ENCODE data around the gene SSRP1. TPM values are rescaled to one million over a fixed set of nuclear protein-coding genes. Genes with fewer than 3 reads are reported as not detected.

SSRP1 gene
- total RNA-seq, 1 donor from 2014 or later: 110 TPM

DNA sequence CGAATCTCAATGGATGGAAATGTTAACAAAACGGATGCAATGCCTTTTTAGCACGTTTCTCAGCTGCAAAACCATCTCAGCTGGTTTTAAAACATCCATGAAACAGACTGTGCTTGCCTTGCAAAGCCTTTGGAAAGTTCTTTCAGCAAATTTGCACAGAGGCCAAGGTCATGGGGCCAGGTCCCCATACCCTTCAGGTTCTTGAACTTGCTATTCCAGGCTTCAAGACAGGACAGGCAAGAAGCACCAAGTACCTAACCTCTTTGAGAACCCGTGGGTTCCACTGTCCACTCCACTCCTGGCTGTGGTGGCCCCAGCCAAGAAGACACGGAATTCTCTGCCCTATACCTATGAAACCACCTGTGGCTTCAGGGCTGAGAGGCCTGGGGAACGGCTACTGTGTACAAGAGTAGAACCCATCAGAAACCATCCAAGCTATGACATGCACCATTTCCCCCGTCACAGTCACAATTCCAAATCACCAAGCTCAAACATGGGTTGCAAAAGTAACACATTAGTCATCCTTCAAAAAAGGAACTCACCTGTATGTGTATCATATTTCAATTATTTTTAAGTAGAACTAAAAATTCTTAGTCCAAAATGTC, 27.9 kb downstream of the SSRP1 start:
- Mint-ChIP-seq H3K27me3 (ENCODE audit: low read depth) (no peaks in the 10 kb centered on the region), H3K4me3 (no peak overlapping the region), H3K9me3 (no peaks in the 10 kb centered on the region), H3K4me1 (peaks cover 61% of the 10 kb centered on the region), H3K36me3 (peaks cover 30% of the 10 kb centered on the region), H3K27ac (peak overlapping the region; percentile 45)
- TF ChIP-seq, protein P1, sequence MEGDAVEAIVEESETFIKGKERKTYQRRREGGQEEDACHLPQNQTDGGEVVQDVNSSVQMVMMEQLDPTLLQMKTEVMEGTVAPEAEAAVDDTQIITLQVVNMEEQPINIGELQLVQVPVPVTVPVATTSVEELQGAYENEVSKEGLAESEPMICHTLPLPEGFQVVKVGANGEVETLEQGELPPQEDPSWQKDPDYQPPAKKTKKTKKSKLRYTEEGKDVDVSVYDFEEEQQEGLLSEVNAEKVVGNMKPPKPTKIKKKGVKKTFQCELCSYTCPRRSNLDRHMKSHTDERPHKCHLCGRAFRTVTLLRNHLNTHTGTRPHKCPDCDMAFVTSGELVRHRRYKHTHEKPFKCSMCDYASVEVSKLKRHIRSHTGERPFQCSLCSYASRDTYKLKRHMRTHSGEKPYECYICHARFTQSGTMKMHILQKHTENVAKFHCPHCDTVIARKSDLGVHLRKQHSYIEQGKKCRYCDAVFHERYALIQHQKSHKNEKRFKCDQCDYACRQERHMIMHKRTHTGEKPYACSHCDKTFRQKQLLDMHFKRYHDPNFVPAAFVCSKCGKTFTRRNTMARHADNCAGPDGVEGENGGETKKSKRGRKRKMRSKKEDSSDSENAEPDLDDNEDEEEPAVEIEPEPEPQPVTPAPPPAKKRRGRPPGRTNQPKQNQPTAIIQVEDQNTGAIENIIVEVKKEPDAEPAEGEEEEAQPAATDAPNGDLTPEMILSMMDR (IDR thresholded peaks at IDR 0.05; ENCODE audit: unreplicated experiment): no peak
- no peak for DNase-seq (ENCODE audit: low spot score in 2 of 2, unreplicated experiment in 2 of 2)

DNA sequence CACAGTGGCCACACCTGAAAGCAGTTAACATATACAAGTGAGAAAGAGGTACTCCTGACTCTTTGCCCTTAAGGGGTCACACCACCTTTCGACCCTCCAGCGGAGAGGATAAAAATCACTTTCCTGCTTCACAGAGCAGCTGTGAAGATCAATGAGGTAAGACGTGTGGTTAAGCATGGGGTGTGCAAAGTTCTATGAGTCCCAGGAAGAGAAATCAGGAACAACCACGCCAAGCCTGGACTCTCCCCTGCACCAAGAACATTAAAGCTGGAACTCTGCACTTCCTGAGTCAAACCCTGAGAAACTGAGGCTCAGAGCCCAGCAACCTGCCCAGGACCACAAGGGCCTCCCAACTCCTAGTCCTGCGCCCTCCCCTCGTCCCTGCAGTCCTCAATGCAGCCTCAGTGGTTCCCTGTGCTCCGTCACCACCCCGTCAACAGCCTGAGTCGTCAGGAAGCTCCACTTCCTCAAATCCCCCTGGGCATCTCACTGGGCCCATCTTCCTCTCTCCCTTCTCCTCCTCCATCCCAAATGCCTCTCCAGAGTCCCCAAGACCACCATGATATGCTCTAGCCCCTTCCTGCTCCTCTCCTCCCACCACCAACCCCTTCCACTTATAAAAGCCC, 28.6 kb downstream of the SSRP1 start:
- no peaks in the 10 kb centered on the region for H3K9me3 Mint-ChIP-seq
- H3K27ac Mint-ChIP-seq: peak overlapping the region; percentile 45
- no peaks in the 10 kb centered on the region for H3K27me3 Mint-ChIP-seq (ENCODE audit: low read depth)
- H3K36me3 Mint-ChIP-seq: peaks cover 32% of the 10 kb centered on the region
- H3K4me3 Mint-ChIP-seq: no peak overlapping the region
- H3K4me1 Mint-ChIP-seq: peaks cover 57% of the 10 kb centered on the region
- TF ChIP-seq, protein P1 (IDR thresholded peaks at IDR 0.05; ENCODE audit: unreplicated experiment): no peak
- DNase-seq (ENCODE audit: low spot score in 2 of 2, unreplicated experiment in 2 of 2): no peak

DNA sequence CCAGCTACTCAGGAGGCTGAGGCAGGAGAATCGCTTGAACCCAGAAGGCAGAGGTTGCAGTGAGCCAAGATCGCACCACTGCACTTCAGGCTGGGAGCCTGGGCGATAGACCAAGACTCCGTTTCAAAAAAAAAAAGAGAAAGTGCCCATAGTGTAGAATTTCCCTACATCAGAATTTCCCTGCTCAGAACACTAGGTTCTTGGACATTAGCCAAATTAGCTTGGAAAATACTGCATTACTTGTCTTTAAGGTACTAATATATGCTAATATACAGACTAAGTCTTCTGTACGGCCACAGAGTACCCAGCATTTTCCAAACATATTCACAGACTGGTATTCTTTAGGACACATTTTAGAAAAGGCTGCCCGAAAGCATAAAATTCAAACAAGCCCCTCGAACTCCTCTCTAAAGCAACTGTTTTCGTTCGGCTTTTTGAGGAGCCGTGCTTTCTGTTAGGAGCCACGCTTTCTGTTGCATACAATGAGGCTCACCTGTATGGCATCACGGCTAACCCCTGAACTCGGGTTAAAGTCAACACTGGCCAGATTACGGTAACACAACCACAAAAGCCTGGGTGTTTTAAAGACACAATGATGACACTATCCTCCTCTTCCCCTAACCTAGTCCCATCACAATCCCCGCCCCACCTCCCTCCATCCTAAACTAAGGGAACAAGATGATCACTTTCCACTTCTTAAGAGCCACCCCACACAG, 29.4 kb downstream of the SSRP1 start:
- H3K36me3 Mint-ChIP-seq: peaks cover 39% of the 10 kb centered on the region
- H3K27ac Mint-ChIP-seq: peak overlapping the region; percentile 53
- H3K4me3 Mint-ChIP-seq: no peak overlapping the region
- H3K9me3 Mint-ChIP-seq: no peaks in the 10 kb centered on the region
- H3K27me3 Mint-ChIP-seq (ENCODE audit: low read depth): no peaks in the 10 kb centered on the region
- peaks cover 50% of the 10 kb centered on the region for H3K4me1 Mint-ChIP-seq
- no peak for DNase-seq (ENCODE audit: low spot score in 2 of 2, unreplicated experiment in 2 of 2)
- TF ChIP-seq, protein P1 (IDR thresholded peaks at IDR 0.05; ENCODE audit: unreplicated experiment): no peak

DNA sequence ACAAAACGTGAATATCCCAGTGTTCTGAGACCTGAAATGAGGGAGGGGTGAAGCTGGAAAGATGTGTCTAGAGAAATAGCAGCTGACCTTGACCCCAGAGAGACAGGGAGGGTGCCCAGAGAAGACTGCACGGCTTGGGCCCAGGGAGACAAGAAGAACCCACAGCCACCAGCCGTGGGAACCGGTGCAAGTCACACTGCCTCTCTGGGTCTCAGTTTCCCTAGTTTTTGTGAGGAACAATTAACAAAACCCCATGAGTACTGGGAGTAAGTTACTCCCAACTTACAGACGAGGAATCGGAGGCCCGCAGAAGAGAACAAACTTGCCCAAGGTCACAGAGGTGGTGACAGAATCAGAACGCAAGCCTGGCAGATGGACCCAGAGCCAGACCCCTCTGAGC, 30.2 kb downstream of the SSRP1 start:
- TF ChIP-seq, protein P1 (IDR thresholded peaks at IDR 0.05; ENCODE audit: unreplicated experiment): no peak
- Mint-ChIP-seq H3K9me3 (no peaks in the 10 kb centered on the region), H3K27ac (no peak overlapping the region)

DNA sequence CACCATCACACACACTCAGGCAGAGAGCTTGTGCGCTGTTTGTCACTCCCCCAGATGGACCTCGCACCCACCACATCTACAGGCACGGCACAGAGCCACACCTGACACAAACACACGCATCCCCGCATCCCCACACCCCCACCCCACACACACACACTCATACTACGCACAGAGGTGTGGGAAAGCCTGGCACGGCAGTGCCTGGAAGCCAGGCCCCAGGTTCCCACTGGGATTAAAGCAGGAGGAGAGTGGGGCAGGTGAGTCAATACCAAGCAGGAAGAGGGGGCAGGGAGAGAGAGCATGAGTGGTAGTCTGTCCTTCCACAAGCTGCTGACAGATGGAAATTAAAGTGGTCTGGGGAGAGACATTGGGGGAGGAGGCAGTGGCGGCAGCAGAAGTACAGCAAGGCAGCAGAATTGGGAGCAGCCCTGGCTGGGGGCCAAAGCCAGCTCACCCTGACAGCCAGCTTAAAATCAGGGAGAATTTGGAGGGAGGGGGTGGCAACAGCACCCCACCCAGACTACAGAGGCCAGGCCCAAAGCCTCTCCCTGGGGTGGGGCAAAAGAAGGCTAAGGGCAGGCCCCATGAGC, 31.6 kb downstream of the SSRP1 start:
- DNase-seq (ENCODE audit: low spot score in 2 of 2, unreplicated experiment in 2 of 2): no peak
- peaks cover 53% of the 10 kb centered on the region for H3K36me3 Mint-ChIP-seq
- H3K27ac Mint-ChIP-seq: peak overlapping the region; percentile 10
- no peaks in the 10 kb centered on the region for H3K27me3 Mint-ChIP-seq (ENCODE audit: low read depth)
- TF ChIP-seq, protein P1 (IDR thresholded peaks at IDR 0.05; ENCODE audit: unreplicated experiment): no peak
- H3K4me1 Mint-ChIP-seq: peaks cover 40% of the 10 kb centered on the region
- peak overlapping the region; percentile 33 for H3K4me3 Mint-ChIP-seq
- H3K9me3 Mint-ChIP-seq: peaks cover 6% of the 10 kb centered on the region

More for the DNA sequence above, 30.2 kb downstream of the SSRP1 start:
- Mint-ChIP-seq H3K4me3 (no peak overlapping the region), H3K27me3 (ENCODE audit: low read depth) (no peaks in the 10 kb centered on the region), H3K4me1 (peaks cover 42% of the 10 kb centered on the region), H3K36me3 (peaks cover 47% of the 10 kb centered on the region)
- no peak for DNase-seq (ENCODE audit: low spot score in 2 of 2, unreplicated experiment in 2 of 2)
